Subcutaneous abdominal adipose tissue (tissue), 5 donors: ENCODE measurements around the gene ADARB2.
"Not testable (repeated sequence)": the region's sequence is repeated elsewhere in the genome, so short reads cannot be mapped to it uniquely, and the experiment has no call there.

Source experiments
- H3K27ac ChIP-seq: one replicate; pipeline ENCODE4 v1.7.0; 2013; ENCODE audit warnings: low read depth, mild to moderate bottlenecking, inconsistent platforms, low read length, moderate library complexity
- H3K27me3 ChIP-seq, 5 donors: one replicate each; pipeline ENCODE4 v1.7.0; 2013; ENCODE audit warnings: low read length in 5 of 5, inconsistent platforms in 1 of 5; ENCODE audit not compliant: control insufficient read depth in 5 of 5, insufficient read depth in 4 of 5
- H3K36me3 ChIP-seq, 5 donors: one replicate each; pipeline ENCODE4 v1.7.0; 2013; ENCODE audit warnings: low read length in 5 of 5; ENCODE audit not compliant: control insufficient read depth in 5 of 5, insufficient read depth in 5 of 5
- H3K4me1 ChIP-seq, 5 donors: one replicate each; pipeline ENCODE4 v1.7.0; 2013; ENCODE audit warnings: low read length in 5 of 5, mild to moderate bottlenecking in 3 of 5, moderate library complexity in 1 of 5; ENCODE audit not compliant: control insufficient read depth in 5 of 5, insufficient read depth in 5 of 5
- H3K4me3 ChIP-seq, 5 donors: one replicate each; pipeline ENCODE4 v1.7.0; 2013; ENCODE audit warnings: low read length in 5 of 5, low read depth in 1 of 5
- H3K9ac ChIP-seq, 5 donors: one replicate each; pipeline ENCODE4 v1.7.0; 2013; ENCODE audit warnings: low read length in 5 of 5, mild to moderate bottlenecking in 4 of 5, moderate library complexity in 3 of 5
- H3K9me3 ChIP-seq, 5 donors: one replicate each; pipeline ENCODE4 v1.7.0; 2013; ENCODE audit warnings: low read length in 5 of 5; ENCODE audit not compliant: control insufficient read depth in 5 of 5
- donor health status: healthy.
- donor health status: healthy.
- donor health status: healthy.
- donor health status: healthy.
- donor health status: healthy.

ADARB2 gene

DNA sequence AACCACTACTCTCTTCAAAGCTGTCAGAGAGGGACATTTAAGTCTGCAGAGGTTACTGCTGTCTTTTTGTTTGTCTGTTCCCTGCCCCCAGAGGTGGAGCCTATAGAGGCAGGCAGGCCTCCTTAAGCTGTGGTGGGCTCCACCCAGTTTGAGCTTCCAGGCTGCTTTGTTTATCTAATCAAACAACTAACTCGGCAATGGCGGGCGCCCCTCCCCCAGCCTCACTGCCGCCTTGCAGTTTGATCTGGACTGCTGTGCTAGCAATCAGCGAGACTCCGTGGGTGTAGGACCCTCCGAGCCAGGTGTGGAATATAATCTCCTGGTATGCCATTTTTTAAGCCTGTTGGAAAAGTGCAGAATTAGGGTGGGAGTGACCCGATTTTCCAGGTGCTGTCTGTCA lies 510.4 kb downstream of the ADARB2 start:
- H3K9ac ChIP-seq, H3K27me3 ChIP-seq, H3K9me3 ChIP-seq: not testable (repeated sequence)

DNA sequence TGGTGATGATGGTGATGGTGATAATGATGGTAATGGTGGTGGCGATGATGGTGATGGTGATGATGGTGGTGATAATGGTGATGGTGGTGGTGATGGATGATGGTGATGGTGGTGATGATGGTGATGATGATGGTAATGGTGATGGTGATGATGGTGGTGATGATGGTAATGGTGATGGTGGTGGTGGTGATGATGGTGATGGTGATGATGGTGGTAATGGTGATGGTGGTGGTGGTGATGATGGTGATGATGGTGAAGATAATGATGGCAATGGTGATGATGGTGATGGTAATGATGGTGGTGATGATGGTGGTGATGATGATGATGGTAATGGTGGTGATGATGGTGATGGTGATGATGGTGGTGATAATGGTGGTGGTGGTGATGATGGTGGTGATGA lies 517.5 kb downstream of the ADARB2 start:
- not testable (repeated sequence) for H3K4me1 ChIP-seq, H3K27ac ChIP-seq, H3K27me3 ChIP-seq, H3K36me3 ChIP-seq, H3K9ac ChIP-seq
- Histone ChIP-seq H3K9me3 (peaks cover 0 to 10% (median 5%) of the 10 kb centered on the region in 5 donors), H3K4me3 (peak overlapping the region in 1 of 5 donors; percentile 9)

More for the DNA sequence above, 510.4 kb downstream of the ADARB2 start:
- H3K36me3 ChIP-seq, H3K27ac ChIP-seq, H3K4me1 ChIP-seq, H3K4me3 ChIP-seq: not testable (repeated sequence)

DNA sequence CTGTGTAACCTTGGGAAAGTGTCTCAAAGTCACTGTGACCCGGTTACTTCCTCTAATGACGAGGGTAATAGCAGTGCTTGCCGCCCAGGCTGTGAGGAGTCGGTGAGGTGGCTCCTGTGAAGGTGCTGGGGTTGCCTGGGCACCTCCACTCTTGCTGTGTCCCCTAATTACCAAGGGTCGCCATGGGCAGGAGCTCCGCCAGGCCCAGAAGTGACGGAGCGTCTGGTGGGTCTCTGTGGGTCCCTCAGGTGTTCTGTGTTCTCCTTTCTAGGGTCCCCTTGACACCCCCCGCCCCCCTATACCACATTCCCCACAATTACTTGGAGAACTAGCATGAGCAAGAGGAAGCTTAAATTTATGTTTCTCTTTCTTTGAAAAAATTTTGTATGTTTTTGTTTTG lies 519.7 kb downstream of the ADARB2 start:
- no peak overlapping the region for H3K9ac ChIP-seq
- no peaks in the 10 kb centered on the region for H3K4me1 ChIP-seq
- H3K27ac ChIP-seq: no peak overlapping the region
- no peaks in the 10 kb centered on the region for H3K36me3 ChIP-seq
- no peak overlapping the region for H3K4me3 ChIP-seq
- peaks cover 0 to 4% (median 0%) of the 10 kb centered on the region in 5 donors for H3K27me3 ChIP-seq
- H3K9me3 ChIP-seq: peaks cover 0 to 10% (median 5%) of the 10 kb centered on the region in 5 donors

DNA sequence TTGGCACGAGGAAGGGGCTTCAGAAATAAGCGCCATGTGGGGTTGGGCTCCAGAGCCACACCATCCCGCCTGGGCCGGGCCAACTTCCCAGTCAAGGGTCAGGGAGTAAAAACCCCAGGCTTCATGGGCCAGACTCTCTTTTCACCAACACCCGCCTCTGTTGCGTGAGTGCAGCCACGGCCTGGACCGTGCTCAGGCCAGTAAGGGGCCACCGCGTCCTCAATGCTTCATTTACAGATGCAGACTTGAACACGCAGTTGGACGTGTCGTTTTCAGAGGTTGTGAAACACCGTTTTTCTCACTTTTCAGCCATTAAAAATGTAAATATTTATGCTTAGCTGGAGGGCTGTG lies 520.1 kb downstream of the ADARB2 start:
- H3K9me3 ChIP-seq: peaks cover 0 to 10% (median 5%) of the 10 kb centered on the region in 5 donors
- no peaks in the 10 kb centered on the region for H3K36me3 ChIP-seq
- no peak overlapping the region for H3K27ac ChIP-seq
- H3K4me3 ChIP-seq: no peak overlapping the region
- peaks cover 0 to 4% (median 0%) of the 10 kb centered on the region in 5 donors for H3K27me3 ChIP-seq
- H3K4me1 ChIP-seq: no peaks in the 10 kb centered on the region
- H3K9ac ChIP-seq: no peak overlapping the region

DNA sequence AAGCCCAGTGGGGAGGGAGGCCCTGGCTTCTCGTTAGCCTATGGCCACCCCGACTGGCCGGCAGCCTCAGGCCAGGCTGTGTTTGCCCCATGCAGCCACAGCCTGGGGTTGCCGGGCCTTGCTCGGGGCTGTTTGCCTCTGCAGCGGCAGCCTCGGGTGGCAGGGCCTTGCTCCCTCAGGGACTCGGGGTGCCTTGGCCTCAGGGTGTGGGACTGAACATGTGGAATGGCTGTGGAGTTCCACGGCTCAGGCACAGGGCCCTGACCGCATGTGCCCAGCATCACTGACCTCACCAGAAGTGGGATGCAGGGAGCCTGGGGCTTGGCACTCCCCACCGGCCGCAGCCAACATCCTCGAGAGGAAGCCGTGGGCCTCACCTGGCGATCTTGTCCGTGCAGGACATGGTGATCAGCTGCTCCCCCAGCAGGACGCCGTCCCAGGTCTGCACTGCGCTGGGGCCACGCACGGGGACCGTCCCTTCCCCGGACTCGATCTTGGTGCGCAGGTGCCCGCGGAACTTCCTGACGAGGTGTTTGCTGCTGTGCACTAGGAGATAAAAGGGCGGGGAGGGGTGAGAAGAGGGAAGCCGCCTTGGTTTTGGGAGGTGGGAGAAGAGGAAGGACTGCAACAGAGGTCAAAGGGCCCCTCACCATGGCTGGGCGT lies 520.6 kb downstream of the ADARB2 start:
- peaks cover 0 to 4% (median 0%) of the 10 kb centered on the region in 5 donors for H3K27me3 ChIP-seq
- H3K27ac ChIP-seq: no peak overlapping the region
- peaks cover 0 to 10% (median 5%) of the 10 kb centered on the region in 5 donors for H3K9me3 ChIP-seq
- no peak overlapping the region for H3K9ac ChIP-seq
- H3K4me3 ChIP-seq: no peak overlapping the region
- H3K4me1 ChIP-seq: no peaks in the 10 kb centered on the region
- no peaks in the 10 kb centered on the region for H3K36me3 ChIP-seq

DNA sequence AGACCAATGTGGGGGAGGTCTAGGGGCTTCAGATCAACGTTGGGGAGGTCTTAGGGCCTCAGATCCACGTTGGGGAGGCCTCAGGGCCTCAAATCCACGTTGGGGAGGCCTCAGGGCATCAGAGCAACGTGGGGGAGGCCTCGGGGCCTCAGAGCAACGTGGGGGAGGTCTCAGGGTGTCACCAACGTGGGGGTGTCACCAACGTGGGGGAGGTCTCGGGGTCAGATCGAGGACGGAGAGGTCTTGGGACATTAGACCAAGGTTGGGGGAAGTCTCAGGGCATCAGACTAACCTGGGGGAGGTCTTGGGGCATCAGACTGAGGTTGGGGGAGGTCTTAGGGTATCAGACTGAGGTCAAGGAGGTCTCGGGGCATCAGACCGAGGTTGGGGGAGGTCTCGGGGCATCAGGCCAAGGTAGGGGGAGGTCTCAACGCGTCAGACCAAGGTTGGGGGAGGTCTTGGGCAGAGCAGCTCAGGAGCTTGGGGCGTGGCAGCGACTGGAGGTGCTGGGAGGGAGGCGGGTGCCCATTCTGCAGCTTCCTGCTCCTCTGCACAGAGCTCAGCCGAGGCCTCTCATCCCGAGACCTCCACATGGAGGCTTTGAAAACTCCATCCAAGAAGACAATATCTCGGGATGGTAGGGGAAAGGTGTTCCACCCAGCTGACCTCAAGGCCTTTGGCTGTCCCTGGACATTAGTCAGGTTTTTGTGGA lies 521.3 kb downstream of the ADARB2 start:
- no peak overlapping the region for H3K27ac ChIP-seq
- H3K9me3 ChIP-seq: peaks cover 0 to 10% (median 5%) of the 10 kb centered on the region in 5 donors
- no peaks in the 10 kb centered on the region for H3K4me1 ChIP-seq
- no peaks in the 10 kb centered on the region for H3K36me3 ChIP-seq
- no peak overlapping the region for H3K9ac ChIP-seq
- H3K27me3 ChIP-seq: peaks cover 0 to 4% (median 0%) of the 10 kb centered on the region in 5 donors
- H3K4me3 ChIP-seq: no peak overlapping the region

DNA sequence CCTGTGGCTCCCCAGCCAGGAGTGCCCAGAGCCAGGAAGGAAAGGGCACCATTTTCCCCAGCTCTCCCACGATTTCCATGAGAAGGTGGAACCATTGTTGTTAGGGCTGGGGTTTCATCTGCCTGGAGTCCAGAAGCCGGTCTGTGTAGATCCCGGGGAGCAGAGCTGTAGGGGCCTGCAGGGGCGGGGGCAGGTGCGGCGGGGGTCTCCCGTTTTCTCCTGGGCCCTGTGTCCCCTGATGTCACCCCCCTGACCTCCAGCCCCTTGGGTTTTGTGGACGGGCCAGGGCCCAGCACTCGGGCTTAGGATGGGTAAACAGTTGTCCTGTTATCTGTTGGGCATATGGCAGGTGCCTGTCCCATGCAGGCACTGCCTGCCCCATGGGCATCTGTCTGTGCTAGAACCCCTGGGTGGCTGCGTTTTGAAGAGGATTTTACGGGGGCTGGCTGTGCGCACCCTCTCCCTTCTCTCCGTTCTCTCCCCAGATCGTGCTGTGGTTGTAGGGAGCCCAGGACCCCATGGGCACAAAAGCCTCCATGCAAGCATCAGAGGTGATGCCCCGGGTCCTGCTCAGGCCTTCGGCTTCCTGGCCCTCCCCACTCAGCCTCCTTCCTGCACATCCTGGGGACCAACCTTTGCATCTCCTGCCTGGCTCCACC lies 522.3 kb downstream of the ADARB2 start:
- no peak overlapping the region for H3K9ac ChIP-seq
- H3K27me3 ChIP-seq: peaks cover 0 to 4% (median 0%) of the 10 kb centered on the region in 5 donors
- no peaks in the 10 kb centered on the region for H3K36me3 ChIP-seq
- H3K4me3 ChIP-seq: no peak overlapping the region
- no peak overlapping the region for H3K27ac ChIP-seq
- peaks cover 0 to 7% (median 5%) of the 10 kb centered on the region in 5 donors for H3K9me3 ChIP-seq
- no peaks in the 10 kb centered on the region for H3K4me1 ChIP-seq

DNA sequence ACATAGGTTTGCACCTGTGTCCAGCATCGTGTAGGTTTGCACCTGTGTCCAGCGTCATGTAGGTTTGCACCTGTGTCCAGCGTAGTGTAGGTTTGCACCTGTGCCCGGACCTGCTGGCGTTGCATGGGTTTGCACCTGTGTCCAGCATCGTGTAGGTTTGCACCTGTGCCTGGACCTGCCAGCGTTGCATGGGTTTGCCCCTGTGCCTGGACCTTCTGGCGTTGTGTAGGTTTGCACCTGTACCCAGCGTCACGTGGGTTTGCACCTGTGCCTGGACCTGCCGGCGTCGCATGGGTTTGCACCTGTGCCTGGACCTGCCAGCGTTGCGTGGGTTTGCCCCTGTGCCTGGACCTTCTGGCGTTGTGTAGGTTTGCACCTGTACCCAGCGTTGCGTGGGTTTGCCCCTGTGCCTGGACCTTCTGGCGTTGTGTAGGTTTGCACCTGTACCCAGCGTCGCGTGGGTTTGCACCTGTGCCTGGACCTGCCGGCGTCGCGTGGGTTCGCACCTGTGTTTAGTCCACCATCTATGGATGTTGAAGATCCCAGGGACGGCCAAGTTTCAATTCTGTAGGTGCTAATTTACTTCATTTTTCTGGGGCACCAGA lies 523.2 kb downstream of the ADARB2 start:
- no peak overlapping the region for H3K4me3 ChIP-seq
- peaks cover 0 to 7% (median 2%) of the 10 kb centered on the region in 5 donors for H3K27me3 ChIP-seq
- H3K9ac ChIP-seq: no peak overlapping the region
- H3K36me3 ChIP-seq: no peaks in the 10 kb centered on the region
- H3K27ac ChIP-seq: no peak overlapping the region
- H3K9me3 ChIP-seq: peaks cover 0 to 2% (median 0%) of the 10 kb centered on the region in 5 donors
- no peaks in the 10 kb centered on the region for H3K4me1 ChIP-seq

DNA sequence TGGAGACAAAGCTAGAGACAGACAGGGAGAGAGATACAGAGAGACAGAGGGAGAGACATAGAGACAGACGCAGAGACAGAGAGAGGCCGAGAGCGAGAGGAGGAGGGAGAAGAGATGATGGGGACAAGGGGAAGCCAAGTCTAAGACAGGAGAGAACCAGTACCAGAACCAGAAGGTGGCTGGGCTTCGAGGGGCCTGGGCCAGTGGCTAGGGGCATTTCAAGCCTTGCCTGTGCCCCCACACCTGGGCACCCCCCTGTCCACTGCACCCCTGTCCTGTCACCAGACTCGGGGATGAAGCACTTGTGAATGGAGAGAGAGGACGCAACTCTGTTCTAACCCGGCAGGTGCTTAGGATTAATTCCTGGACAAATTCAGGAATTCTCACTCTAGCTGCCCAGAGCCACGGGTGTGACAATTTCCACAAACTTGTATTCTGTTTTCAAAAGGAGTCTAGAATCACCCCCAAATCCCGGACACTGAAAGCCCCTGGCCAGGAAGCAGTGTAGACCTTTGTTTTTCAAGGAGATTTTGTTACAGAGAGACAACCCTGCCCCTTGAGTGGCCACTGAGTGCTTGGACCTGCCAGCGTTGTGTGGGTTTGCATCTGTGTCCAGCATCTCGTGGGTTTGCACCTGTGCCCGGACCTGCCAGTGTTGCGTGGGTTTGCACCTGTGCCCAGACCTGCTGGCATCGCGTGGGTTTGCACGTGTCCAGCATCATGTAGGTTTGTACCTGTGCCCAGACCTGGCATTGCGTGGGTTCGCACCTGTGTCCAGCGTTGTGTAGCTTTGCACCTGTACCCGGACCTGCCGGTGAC lies 523.9 kb downstream of the ADARB2 start:
- Histone ChIP-seq H3K27ac (no peak overlapping the region), H3K9ac (no peak overlapping the region), H3K36me3 (no peaks in the 10 kb centered on the region), H3K4me1 (no peaks in the 10 kb centered on the region), H3K4me3 (no peak overlapping the region), H3K9me3 (peaks cover 0 to 2% (median 0%) of the 10 kb centered on the region in 5 donors), H3K27me3 (peaks cover 0 to 8% (median 2%) of the 10 kb centered on the region in 5 donors)
